HG03571 (cell line): ENCODE results near the gene FKBP1A.

ENCODE experiments used
- ATAC-seq: cut with Tn5 transposase; IDR thresholded peaks from one replicate; pipeline ENCODE4 v1.9.1; 2021; ENCODE audit not compliant: unreplicated experiment

The FKBP1A gene

DNA sequence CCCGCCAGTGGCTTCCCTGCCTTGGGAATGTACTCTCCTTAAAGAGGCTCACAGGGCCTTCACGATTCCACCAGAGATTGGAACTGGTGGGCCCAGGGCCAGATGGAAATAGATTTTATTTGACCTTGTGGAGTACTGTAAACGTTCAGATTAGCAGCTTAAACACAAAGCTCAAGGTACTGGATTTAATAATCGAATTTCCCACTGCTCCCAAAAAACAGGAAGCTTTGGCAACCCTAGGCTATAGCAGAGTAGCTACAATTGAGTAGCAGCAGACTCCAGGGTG lies 71.3 kb downstream of the FKBP1A start:
- no peak for ATAC-seq

DNA sequence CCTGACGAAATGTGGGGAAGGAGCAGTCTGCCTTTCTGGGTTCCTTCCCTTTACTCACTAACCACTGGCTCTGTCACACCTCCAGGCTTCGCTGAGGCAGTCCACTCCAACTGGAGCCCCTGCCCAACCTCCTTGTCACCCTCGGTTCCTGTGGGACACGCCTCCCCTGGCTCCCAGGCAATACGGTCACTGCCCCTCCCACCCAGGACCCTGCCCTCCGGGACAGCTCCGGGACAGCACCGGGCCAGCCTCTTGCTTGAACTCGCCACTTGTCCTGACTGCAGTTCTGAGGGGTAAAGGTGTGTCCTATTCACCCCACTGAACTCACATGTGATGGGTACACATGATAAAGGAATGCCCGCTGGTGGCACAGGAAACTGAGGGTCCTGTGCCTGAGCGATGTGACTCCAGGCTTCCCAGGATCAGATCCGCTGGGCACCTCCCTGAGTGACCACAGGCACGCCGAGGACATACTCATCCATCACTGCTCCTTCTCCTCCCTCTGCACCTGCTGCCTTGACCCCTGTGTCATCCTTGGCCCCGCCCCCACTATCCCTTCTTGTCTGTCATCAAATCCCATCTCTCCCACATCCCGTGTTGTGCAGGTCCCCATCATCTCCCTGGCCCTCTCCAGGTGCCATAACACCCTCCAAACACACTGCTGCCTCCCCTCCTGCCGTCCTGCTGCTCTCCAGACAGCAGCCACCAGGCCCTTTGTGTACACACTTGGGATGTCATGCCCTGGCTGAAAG lies 71.8 kb downstream of the FKBP1A start:
- no peak for ATAC-seq

DNA sequence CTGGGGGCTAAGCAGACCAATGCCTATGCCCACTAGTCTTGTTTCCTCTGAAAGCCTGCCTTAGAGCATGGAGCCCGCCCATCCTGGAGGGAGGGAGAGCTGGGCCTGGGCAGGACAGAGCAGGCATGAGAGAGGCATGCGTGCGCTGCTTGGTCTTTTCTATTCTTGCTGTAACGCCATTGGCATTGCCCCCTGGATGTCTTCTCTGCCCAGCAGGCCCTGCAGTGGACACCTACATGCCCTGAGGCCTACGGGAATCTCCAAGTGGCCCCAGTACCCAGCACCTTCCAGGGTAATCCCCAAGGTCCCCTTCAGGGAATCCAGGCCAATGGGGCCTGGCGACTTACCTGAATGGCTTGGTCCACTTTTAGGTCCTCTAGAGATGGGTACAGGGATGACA lies 72.8 kb downstream of the FKBP1A start:
- no peak for ATAC-seq

DNA sequence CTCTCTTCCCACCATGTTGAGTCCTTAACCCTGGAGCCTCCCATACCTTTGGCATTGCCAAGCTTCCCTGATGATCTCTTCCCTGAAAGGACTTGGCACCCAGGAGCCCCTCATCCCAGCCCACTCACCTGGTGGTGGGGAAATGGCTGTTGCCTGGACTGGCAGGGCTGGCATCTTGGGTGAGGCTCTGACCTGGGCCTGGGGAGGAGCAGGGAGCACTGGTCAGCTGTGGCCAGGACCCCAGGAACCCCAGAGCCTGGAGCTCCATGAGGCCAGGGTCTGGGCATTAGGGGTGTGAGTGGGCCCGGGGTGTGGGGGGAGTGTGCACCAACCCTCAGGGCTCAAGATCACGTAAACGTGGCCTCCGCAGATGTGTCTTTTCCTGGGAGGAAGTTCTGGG lies 73.4 kb downstream of the FKBP1A start:
- ATAC-seq, result no peak

DNA sequence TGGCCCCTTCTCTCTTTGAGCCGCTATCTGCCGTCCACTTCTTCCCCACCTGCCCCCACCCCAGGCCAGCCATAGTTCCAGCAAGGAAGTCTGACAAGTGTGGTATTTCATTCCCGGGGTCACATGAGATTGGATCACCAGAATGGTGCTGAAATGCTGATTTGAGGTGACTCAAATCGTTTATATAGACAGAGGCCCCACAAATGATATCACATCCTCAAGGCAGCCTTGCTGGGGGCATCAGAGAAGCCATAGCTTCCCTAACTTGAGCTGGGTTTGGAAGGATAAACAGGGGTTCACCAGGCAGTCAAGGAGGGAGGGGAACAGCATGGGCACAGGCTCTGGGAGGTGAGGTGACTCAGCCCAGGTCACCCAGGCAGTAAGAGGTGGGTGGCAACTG lies 73.8 kb downstream of the FKBP1A start:
- no peak for ATAC-seq
